Skeletal muscle tissue (tissue), 4 donors: ENCODE data around the gene MEF2A. TPM values are rescaled to one million over a fixed set of nuclear protein-coding genes. Genes with fewer than 3 reads are reported as not detected.

Experiments used
- H3K27ac ChIP-seq: one replicate; pipeline ENCODE4 v1.7.0; 2013; ENCODE audit warnings: mild to moderate bottlenecking, low read depth, low read length, inconsistent platforms
- H3K27me3 ChIP-seq, 3 donors: one replicate each; pipeline ENCODE4 v1.7.0; 2013; ENCODE audit warnings: low read length in 3 of 3; ENCODE audit not compliant: control insufficient read depth in 3 of 3, insufficient read depth in 3 of 3
- H3K36me3 ChIP-seq, 3 donors: one replicate each; pipeline ENCODE4 v1.7.0; 2013; ENCODE audit warnings: low read length in 3 of 3; ENCODE audit not compliant: control insufficient read depth in 3 of 3, insufficient read depth in 3 of 3
- H3K4me1 ChIP-seq, 3 donors: one replicate each; pipeline ENCODE4 v1.7.0; 2013; ENCODE audit warnings: low read length in 3 of 3, mild to moderate bottlenecking in 3 of 3; ENCODE audit not compliant: control insufficient read depth in 3 of 3, insufficient read depth in 3 of 3
- H3K4me3 ChIP-seq, 3 donors: one replicate each; pipeline ENCODE4 v1.7.0; 2013; ENCODE audit warnings: low read length in 3 of 3
- H3K9ac ChIP-seq, 3 donors: one replicate each; pipeline ENCODE4 v1.7.0; 2013; ENCODE audit warnings: low read length in 3 of 3, mild to moderate bottlenecking in 3 of 3, moderate library complexity in 2 of 3, low read depth in 1 of 3
- H3K9me3 ChIP-seq, 3 donors: one replicate each; pipeline ENCODE4 v1.7.0; 2013; ENCODE audit warnings: low read length in 3 of 3; ENCODE audit not compliant: control insufficient read depth in 3 of 3
- total RNA-seq: library from RNA; depleted of rRNA; stranded (reverse); fragments of >200 nt; gene quantifications from one replicate; pipeline ENCODE4 v1.2.3, GENCODE V29; 2014
- donor health status: Osteomylitis.

Gene MEF2A
- total RNA-seq, 1 donor from 2014 or later: 29.7 TPM

- Histone ChIP-seq H3K9me3 (no peaks in the 10 kb centered on the region), H3K27me3 (no peaks in the 10 kb centered on the region), H3K9ac (no peak overlapping the region), H3K36me3 (no peaks in the 10 kb centered on the region), H3K4me1 (no peaks in the 10 kb centered on the region), H3K27ac (no peak overlapping the region), H3K4me3 (no peak overlapping the region)
Observed at GRCh38 chr15:99545605-99546004, 20.2 kb upstream of the MEF2A start.

- H3K4me3 ChIP-seq: no peak overlapping the region
- no peaks in the 10 kb centered on the region for H3K4me1 ChIP-seq
- no peaks in the 10 kb centered on the region for H3K36me3 ChIP-seq
- no peaks in the 10 kb centered on the region for H3K9me3 ChIP-seq
- no peak overlapping the region for H3K9ac ChIP-seq
- H3K27ac ChIP-seq: no peak overlapping the region
- no peaks in the 10 kb centered on the region for H3K27me3 ChIP-seq
Observed at GRCh38 chr15:99546441-99547100, 19.2 kb upstream of the MEF2A start.

GRCh38 chr15:99547517-99547916 lies 18.3 kb upstream of the MEF2A start:
- Histone ChIP-seq H3K27me3 (no peaks in the 10 kb centered on the region), H3K4me3 (no peak overlapping the region), H3K36me3 (no peaks in the 10 kb centered on the region), H3K4me1 (no peaks in the 10 kb centered on the region), H3K9ac (no peak overlapping the region), H3K27ac (no peak overlapping the region), H3K9me3 (no peaks in the 10 kb centered on the region)

- H3K36me3 ChIP-seq: no peaks in the 10 kb centered on the region
- no peaks in the 10 kb centered on the region for H3K9me3 ChIP-seq
- H3K27ac ChIP-seq: no peak overlapping the region
- no peaks in the 10 kb centered on the region for H3K4me1 ChIP-seq
- H3K9ac ChIP-seq: no peak overlapping the region
- H3K4me3 ChIP-seq: no peak overlapping the region
- H3K27me3 ChIP-seq: no peaks in the 10 kb centered on the region
Observed at GRCh38 chr15:99550077-99550476, 15.7 kb upstream of the MEF2A start.

GRCh38 chr15:99552111-99552510 lies 13.7 kb upstream of the MEF2A start:
- no peaks in the 10 kb centered on the region for H3K36me3 ChIP-seq
- H3K9ac ChIP-seq: no peak overlapping the region
- no peak overlapping the region for H3K4me3 ChIP-seq
- no peak overlapping the region for H3K27ac ChIP-seq
- H3K4me1 ChIP-seq: peaks cover 0 to 4% (median 0%) of the 10 kb centered on the region in 3 donors
- H3K27me3 ChIP-seq: no peaks in the 10 kb centered on the region
- no peaks in the 10 kb centered on the region for H3K9me3 ChIP-seq

GRCh38 chr15:99554880-99555488 lies 10.8 kb upstream of the MEF2A start:
- Histone ChIP-seq H3K9ac (no peak overlapping the region), H3K4me1 (peaks cover 0 to 4% (median 0%) of the 10 kb centered on the region in 3 donors), H3K9me3 (no peaks in the 10 kb centered on the region), H3K4me3 (no peak overlapping the region), H3K27me3 (no peaks in the 10 kb centered on the region), H3K36me3 (no peaks in the 10 kb centered on the region), H3K27ac (no peak overlapping the region)

- Histone ChIP-seq H3K9me3 (no peaks in the 10 kb centered on the region), H3K4me1 (peaks cover 0 to 4% (median 0%) of the 10 kb centered on the region in 3 donors), H3K36me3 (no peaks in the 10 kb centered on the region), H3K27ac (no peak overlapping the region), H3K4me3 (no peak overlapping the region), H3K9ac (no peak overlapping the region), H3K27me3 (no peaks in the 10 kb centered on the region)
Observed at GRCh38 chr15:99556011-99556410, 9.8 kb upstream of the MEF2A start.

- Histone ChIP-seq H3K9me3 (no peaks in the 10 kb centered on the region), H3K4me3 (no peak overlapping the region), H3K36me3 (no peaks in the 10 kb centered on the region), H3K9ac (no peak overlapping the region), H3K27ac (no peak overlapping the region), H3K27me3 (no peaks in the 10 kb centered on the region), H3K4me1 (peaks cover 0 to 4% (median 0%) of the 10 kb centered on the region in 3 donors)
Observed at GRCh38 chr15:99556578-99556977, 9.2 kb upstream of the MEF2A start.

- Histone ChIP-seq H3K27me3 (no peaks in the 10 kb centered on the region), H3K4me1 (peaks cover 0 to 4% (median 0%) of the 10 kb centered on the region in 3 donors), H3K9me3 (no peaks in the 10 kb centered on the region), H3K4me3 (no peak overlapping the region), H3K27ac (no peak overlapping the region), H3K9ac (no peak overlapping the region), H3K36me3 (no peaks in the 10 kb centered on the region)
Observed at GRCh38 chr15:99558084-99558483, 7.7 kb upstream of the MEF2A start.

GRCh38 chr15:99558571-99558970 lies 7.2 kb upstream of the MEF2A start:
- Histone ChIP-seq H3K27ac (no peak overlapping the region), H3K4me1 (peaks cover 0 to 6% (median 3%) of the 10 kb centered on the region in 3 donors), H3K36me3 (no peaks in the 10 kb centered on the region), H3K9me3 (no peaks in the 10 kb centered on the region), H3K4me3 (no peak overlapping the region), H3K9ac (no peak overlapping the region), H3K27me3 (no peaks in the 10 kb centered on the region)
